B cell (primary cell): ENCODE results near the gene EPHA7. TPM values are rescaled to one million over a fixed set of nuclear protein-coding genes. Genes with fewer than 3 reads are reported as not detected.

Source experiments
- ATAC-seq: fragments of 200-7000 bp; cut with Tn5 transposase; one replicate; pipeline ENCODE4 v1.10.0; 2021; ENCODE audit warnings: low read depth, mild to moderate bottlenecking, moderate number of reproducible peaks, moderate library complexity
- CTCF ChIA-PET: fragments of 350-600 bp; sonication (Branson Sonifier 250); formaldehyde crosslinking; loops from one replicate; lab custom pipeline; 2021; ENCODE audit warnings: antibody characterized with exemption, inconsistent platforms; lab: Charles Lee
- POLR2A ChIA-PET: fragments of 350-600 bp; sonication (Branson Sonifier 250); formaldehyde crosslinking; loops from one replicate; lab custom pipeline; 2021; ENCODE audit warnings: antibody characterized with exemption; lab: Charles Lee
- DNase-seq: peaks from one replicate; pipeline ENCODE4 v3.0.0; 2013
- H2AFZ ChIP-seq: 2 replicates; pipeline ENCODE4 v1.6.1; 2012; ENCODE audit warnings: mild to moderate bottlenecking, low read depth, low read length; ENCODE audit not compliant: insufficient read depth, poor library complexity, severe bottlenecking
- H3K27ac ChIP-seq, 2 donors: 1 replicate in 1 of 2; 2 replicates in 1 of 2; pipeline ENCODE4 v1.5.1; 2012 to 2013; ENCODE audit warnings: low read length in 2 of 2, mild to moderate bottlenecking in 2 of 2, moderate library complexity in 1 of 2
- H3K27me3 ChIP-seq, 4 experiments: fragments of 200-600 bp in 1 of 4; sonication (generic) in 1 of 4; replicated peaks in 1 of 4; 1 replicate in 2 of 4; 2 replicates in 2 of 4; pipeline versions ENCODE4 v1.6.1 to v1.7.0; 2013 to 2016; ENCODE audit warnings: low read length in 3 of 4, mild to moderate bottlenecking in 2 of 4, mixed read lengths in 1 of 4, moderate library complexity in 1 of 4; ENCODE audit not compliant: insufficient read depth in 4 of 4, control insufficient read depth in 3 of 4; ENCODE audit errors: control extremely low read depth in 1 of 4
- H3K36me3 ChIP-seq, 2 experiments: replicated peaks in 1 of 2; 1 replicate in 1 of 2; 2 replicates in 1 of 2; pipeline versions ENCODE4 v1.6.1 to v1.7.1; 2013; ENCODE audit warnings: low read length in 1 of 2; ENCODE audit not compliant: insufficient read depth in 2 of 2, control insufficient read depth in 1 of 2; ENCODE audit errors: control extremely low read depth in 1 of 2, extremely low read depth in 1 of 2
- H3K4me1 ChIP-seq, 2 donors: fragments of 200-600 bp in 1 of 2; sonication (generic) in 1 of 2; 1 replicate in 1 of 2; 2 replicates in 1 of 2; pipeline versions ENCODE4 v1.5.1 to v1.6.1; 2013 to 2017; ENCODE audit warnings: low read length in 2 of 2; ENCODE audit not compliant: control insufficient read depth in 2 of 2, insufficient read depth in 2 of 2
- H3K4me2 ChIP-seq: replicated peaks from 2 replicates; pipeline ENCODE3; 2012; ENCODE audit warnings: mild to moderate bottlenecking, low read depth, low read length; ENCODE audit not compliant: poor library complexity, severe bottlenecking
- H3K4me3 ChIP-seq, 5 experiments: fragments of 200-600 bp in 1 of 5; sonication (generic) in 1 of 5; 1 replicate in 3 of 5; 2 replicates in 2 of 5; pipeline versions ENCODE4 v1.5.1 to v1.7.0; 2011 to 2016; ENCODE audit warnings: low read length in 4 of 5, mild to moderate bottlenecking in 4 of 5, low read depth in 2 of 5, control low read depth in 1 of 5, moderate library complexity in 1 of 5; ENCODE audit not compliant: insufficient read depth in 1 of 5; ENCODE audit errors: control extremely low read depth in 1 of 5, extremely low read depth in 1 of 5
- H3K79me2 ChIP-seq: fragments of 200-600 bp; sonication (generic); one replicate; pipeline ENCODE4 v1.6.0; 2016; ENCODE audit warnings: low read length; ENCODE audit not compliant: control insufficient read depth, insufficient read depth
- H3K9ac ChIP-seq: fragments of 200-600 bp; sonication (generic); 2 replicates; pipeline ENCODE4 v1.6.1; 2017; ENCODE audit warnings: mild to moderate bottlenecking, low read length, moderate library complexity
- H3K9me3 ChIP-seq, 3 donors: one replicate each; pipeline versions ENCODE4 v1.6.1 to v1.7.1; 2013; ENCODE audit warnings: low read length in 2 of 3; ENCODE audit not compliant: control insufficient read depth in 2 of 3, insufficient read depth in 1 of 3; ENCODE audit errors: control extremely low read depth in 1 of 3
- H4K20me1 ChIP-seq: 2 replicates; pipeline ENCODE4 v1.6.0; 2012; ENCODE audit warnings: mild to moderate bottlenecking, low read length; ENCODE audit not compliant: insufficient read depth, control insufficient read depth, poor library complexity, severe bottlenecking
- H3K27ac Mint-ChIP-seq: one replicate; pipeline ENCODE4 v1.8.0; 2021; ENCODE audit warnings: mixed read lengths
- H3K27me3 Mint-ChIP-seq: one replicate; pipeline ENCODE4 v1.8.0; 2021; ENCODE audit warnings: mixed read lengths
- H3K4me1 Mint-ChIP-seq: one replicate; pipeline ENCODE4 v1.8.0; 2021; ENCODE audit warnings: mixed read lengths
- H3K4me3 Mint-ChIP-seq: one replicate; pipeline ENCODE4 v1.8.0; 2021; ENCODE audit warnings: mixed read lengths
- H3K9me3 Mint-ChIP-seq: one replicate; pipeline ENCODE4 v1.8.0; 2022; ENCODE audit warnings: mixed read lengths; ENCODE audit not compliant: insufficient read depth
- EZH2 ChIP-seq: IDR thresholded peaks from 2 replicates; pipeline ENCODE4 v1.6.1; 2012; ENCODE audit warnings: borderline replicate concordance, low read depth, mild to moderate bottlenecking, moderate library complexity, low read length; ENCODE audit not compliant: insufficient read depth, poor library complexity, severe bottlenecking
- whole genome bisulfite sequencing: methylation state at CpG from one replicate; pipeline ENCODE4 v1.1.5; 2013; ENCODE audit warnings: missing lambda C conversion rate; ENCODE audit not compliant: insufficient coverage; 5-methylcytosine and 5-hydroxymethylcytosine counted together
- intact Hi-C: fragments of 100-400 bp; cut with micrococcal nuclease; formaldehyde crosslinking; loops from one replicate; pipeline ENCODE4 v1.10.0; 2022
- polyA plus RNA-seq: library from polyadenylated mRNA; depleted of rRNA; stranded (reverse); fragments of >200 nt; gene quantifications from 2 replicates; pipeline ENCODE4 v1.2.3, GENCODE V29; 2012
- total RNA-seq, 2 donors: library from RNA; stranded (reverse); fragments of 120-200 nt in 1 of 2; gene quantifications; 1 replicate in 1 of 2; 2 replicates in 1 of 2; pipeline versions ENCODE4 v1.2.3 to v1.2.4, GENCODE V29; 2013 to 2022
- TF ChIP-seq, protein P1 (sequence below): fragments of 200-600 bp; IDR thresholded peaks from one replicate; pipeline ENCODE4 v1.8.0; 2022; ENCODE audit warnings: antibody characterized with exemption, mild to moderate bottlenecking

Gene EPHA7
- total and polyA plus RNA-seq, 2 donors (not counting 1 experiment from before 2014, with no cell fraction given), result not detected

DNA sequence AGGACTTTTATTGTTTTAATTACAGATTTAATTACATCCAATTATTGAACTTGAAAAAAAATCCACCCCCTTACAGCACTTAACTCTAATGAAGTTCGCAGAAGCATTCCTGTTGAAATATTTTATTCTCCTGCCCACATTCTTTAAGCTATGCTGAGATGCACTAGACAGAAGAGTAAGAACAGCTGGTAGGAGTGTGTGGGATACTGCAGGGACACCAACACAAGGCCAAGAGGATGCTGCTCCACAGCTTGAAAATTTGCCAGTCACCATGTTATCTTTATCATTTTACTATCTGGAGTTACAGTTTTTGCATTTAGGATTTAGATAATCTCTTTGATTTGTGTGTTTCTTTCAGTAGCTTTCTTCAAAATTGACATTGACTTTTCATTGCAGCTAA lies 180.7 kb downstream of the EPHA7 start:
- Histone ChIP-seq H3K9me3 (no peaks in the 10 kb centered on the region), H4K20me1 (no peaks in the 10 kb centered on the region), H3K4me2 (no peak overlapping the region), H3K4me1 (no peaks in the 10 kb centered on the region), H3K79me2 (no peaks in the 10 kb centered on the region), H3K27me3 (no peaks in the 10 kb centered on the region), H3K9ac (no peak overlapping the region), H3K36me3 (no peaks in the 10 kb centered on the region), H3K27ac (no peak overlapping the region), H2AFZ (no peak overlapping the region), H3K4me3 (no peak overlapping the region)
- no peak overlapping the region for H3K27ac Mint-ChIP-seq
- H3K27me3 Mint-ChIP-seq, result no peaks in the 10 kb centered on the region
- TF ChIP-seq, protein P1, sequence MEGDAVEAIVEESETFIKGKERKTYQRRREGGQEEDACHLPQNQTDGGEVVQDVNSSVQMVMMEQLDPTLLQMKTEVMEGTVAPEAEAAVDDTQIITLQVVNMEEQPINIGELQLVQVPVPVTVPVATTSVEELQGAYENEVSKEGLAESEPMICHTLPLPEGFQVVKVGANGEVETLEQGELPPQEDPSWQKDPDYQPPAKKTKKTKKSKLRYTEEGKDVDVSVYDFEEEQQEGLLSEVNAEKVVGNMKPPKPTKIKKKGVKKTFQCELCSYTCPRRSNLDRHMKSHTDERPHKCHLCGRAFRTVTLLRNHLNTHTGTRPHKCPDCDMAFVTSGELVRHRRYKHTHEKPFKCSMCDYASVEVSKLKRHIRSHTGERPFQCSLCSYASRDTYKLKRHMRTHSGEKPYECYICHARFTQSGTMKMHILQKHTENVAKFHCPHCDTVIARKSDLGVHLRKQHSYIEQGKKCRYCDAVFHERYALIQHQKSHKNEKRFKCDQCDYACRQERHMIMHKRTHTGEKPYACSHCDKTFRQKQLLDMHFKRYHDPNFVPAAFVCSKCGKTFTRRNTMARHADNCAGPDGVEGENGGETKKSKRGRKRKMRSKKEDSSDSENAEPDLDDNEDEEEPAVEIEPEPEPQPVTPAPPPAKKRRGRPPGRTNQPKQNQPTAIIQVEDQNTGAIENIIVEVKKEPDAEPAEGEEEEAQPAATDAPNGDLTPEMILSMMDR, result no peak
- TF ChIP-seq EZH2, result no peak
- no peaks in the 10 kb centered on the region for H3K9me3 Mint-ChIP-seq
- CTCF ChIA-PET, result no interaction called here
- H3K4me3 Mint-ChIP-seq, result no peak overlapping the region
- ATAC-seq (no peak), DNase-seq (no peak)
- POLR2A ChIA-PET, result no interaction called here
- no peaks in the 10 kb centered on the region for H3K4me1 Mint-ChIP-seq
- WGBS, result no CpG with 5 or more reads among the region's 1 CpG
- intact Hi-C loops, result no loop called here

DNA sequence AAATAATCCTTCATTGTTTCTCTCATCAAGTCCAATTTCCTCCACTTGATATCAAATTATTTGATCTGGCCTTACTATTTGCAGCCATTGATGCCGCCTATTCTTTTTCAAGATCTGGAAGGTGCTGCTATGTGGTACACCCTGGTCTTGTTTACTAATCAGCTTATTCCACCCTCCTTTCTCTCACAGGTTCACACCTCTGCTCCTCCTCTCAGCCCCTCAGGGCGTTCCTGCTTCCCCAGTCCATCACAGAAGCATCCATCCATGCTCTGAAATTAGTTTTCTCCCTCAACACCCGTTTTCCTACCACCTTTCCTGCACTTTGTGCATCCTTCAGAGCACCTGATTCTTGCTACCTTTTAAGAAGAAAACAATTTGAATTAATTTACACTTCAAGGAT lies 183.6 kb downstream of the EPHA7 start:
- Histone ChIP-seq H3K27ac (no peak overlapping the region), H3K4me1 (no peaks in the 10 kb centered on the region), H3K36me3 (no peaks in the 10 kb centered on the region), H2AFZ (no peak overlapping the region), H3K79me2 (no peaks in the 10 kb centered on the region), H3K9ac (no peak overlapping the region), H3K4me2 (no peak overlapping the region), H3K9me3 (no peaks in the 10 kb centered on the region), H4K20me1 (no peaks in the 10 kb centered on the region), H3K4me3 (no peak overlapping the region), H3K27me3 (no peaks in the 10 kb centered on the region)
- no peaks in the 10 kb centered on the region for H3K27me3 Mint-ChIP-seq
- no peak overlapping the region for H3K4me3 Mint-ChIP-seq
- DNase-seq, result no peak
- H3K4me1 Mint-ChIP-seq, result no peaks in the 10 kb centered on the region
- intact Hi-C loops, result no loop called here
- no peak for ATAC-seq
- ChIA-PET CTCF (no interaction called here), POLR2A (no interaction called here)
- H3K9me3 Mint-ChIP-seq, result no peaks in the 10 kb centered on the region
- TF ChIP-seq, protein P1, result no peak
- no peak for TF ChIP-seq EZH2
- no peak overlapping the region for H3K27ac Mint-ChIP-seq
- WGBS, result 31% methylated on average over 3 of the region's 3 CpGs
